Activated CD4-positive, alpha-beta T cell treated with anti-CD3 and anti-CD28 coated beads, Interleukin-2, amount 10 ng/mL, durations not matched to agents 7 days and 5 days (primary cell): ENCODE data around the gene ROPN1B. TPM values are rescaled to one million over a fixed set of nuclear protein-coding genes. Genes with fewer than 3 reads are reported as not detected.
"Not testable (repeated sequence)": the region's sequence is repeated elsewhere in the genome, so short reads cannot be mapped to it uniquely, and the experiment has no call there.

ENCODE experiments used
- CTCF ChIA-PET: fragments of 350-600 bp; sonication (Branson Sonifier 250); formaldehyde crosslinking; loops from one replicate; lab custom pipeline; 2021; ENCODE audit warnings: antibody characterized with exemption; lab: Charles Lee
- POLR2A ChIA-PET: fragments of 350-600 bp; sonication (Branson Sonifier 250); formaldehyde crosslinking; loops from one replicate; lab custom pipeline; 2021; ENCODE audit warnings: antibody characterized with exemption; lab: Charles Lee
- DNase-seq: peaks from one replicate; pipeline ENCODE4 v3.0.0-alpha.2; 2020
- H3K27ac Mint-ChIP-seq: one replicate; pipeline ENCODE4 v1.8.0; 2021; ENCODE audit warnings: mild to moderate bottlenecking, moderate library complexity, mixed read lengths
- H3K27me3 Mint-ChIP-seq: one replicate; pipeline ENCODE4 v1.8.0; 2021; ENCODE audit warnings: mixed read lengths
- H3K36me3 Mint-ChIP-seq: one replicate; pipeline ENCODE4 v1.8.0; 2021; ENCODE audit warnings: low read depth, mixed read lengths
- H3K4me1 Mint-ChIP-seq: one replicate; pipeline ENCODE4 v1.8.0; 2021; ENCODE audit warnings: mixed read lengths
- H3K4me3 Mint-ChIP-seq: one replicate; pipeline ENCODE4 v1.8.0; 2021; ENCODE audit warnings: mild to moderate bottlenecking, moderate library complexity, mixed read lengths
- H3K9me3 Mint-ChIP-seq: one replicate; pipeline ENCODE4 v1.8.0; 2021; ENCODE audit warnings: mixed read lengths
- total RNA-seq, 2 experiments: library from RNA; stranded (reverse); gene quantifications; one replicate each; pipeline ENCODE4 v1.2.3, GENCODE V29; 2021

Gene ROPN1B
- total RNA-seq, result not detected

DNA sequence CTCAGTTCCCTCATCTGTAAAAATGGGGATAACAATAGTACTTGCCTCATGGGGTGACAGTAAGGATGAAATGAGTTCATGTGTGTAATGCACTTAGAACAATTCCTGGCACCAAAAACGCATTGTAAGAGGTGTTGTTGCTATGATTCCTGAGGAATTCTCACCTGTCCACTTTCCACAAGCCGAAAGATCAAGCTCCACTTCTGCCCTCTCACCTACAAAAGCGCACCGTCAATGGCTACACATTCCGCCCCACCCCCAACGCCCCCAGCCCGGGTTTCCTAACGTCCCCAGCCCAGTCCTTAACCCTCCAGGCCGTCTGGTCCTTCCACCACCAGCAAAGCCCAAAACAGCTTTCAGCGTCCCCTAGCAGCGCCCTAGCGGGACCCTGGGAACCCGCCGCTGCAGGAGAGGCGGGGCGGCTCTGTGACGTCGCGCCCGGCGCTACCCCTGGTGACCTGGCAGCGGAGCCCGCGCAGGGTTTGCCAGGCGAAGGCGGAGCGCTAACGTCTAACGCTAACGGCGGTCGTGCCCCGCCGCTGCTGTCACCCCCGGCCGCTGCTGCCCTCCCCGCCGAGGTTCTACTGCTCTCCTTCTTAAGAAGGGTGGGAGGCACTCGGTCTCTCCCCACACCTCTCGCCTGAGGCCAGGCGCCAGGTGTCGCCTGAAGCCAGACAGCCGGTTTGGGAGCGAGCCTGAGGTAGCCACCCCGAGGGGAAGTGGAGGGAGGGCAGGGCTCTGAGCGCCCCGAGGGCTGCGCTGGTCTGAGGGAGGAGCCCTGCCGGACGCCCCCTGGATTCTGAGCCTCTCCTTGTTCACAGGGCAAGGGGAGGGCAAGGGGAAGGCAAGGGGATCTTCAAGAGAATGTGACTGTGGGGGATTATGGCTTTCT lies at the start of gene ROPN1B:
ROPN1B (plus strand) TSS at position 478 of the 892 bp plus-strand sequence. CDS start 2,877 bp downstream, outside the sequence.
- Mint-ChIP-seq H3K27me3 (peaks cover 28% of the 10 kb centered on the region), H3K4me3 (peak within 1 kb of the TSS; percentile 54)
- H3K36me3 Mint-ChIP-seq, POLR2A ChIA-PET, H3K9me3 Mint-ChIP-seq, DNase-seq, H3K27ac Mint-ChIP-seq, CTCF ChIA-PET, H3K4me1 Mint-ChIP-seq: not testable (repeated sequence)

DNA sequence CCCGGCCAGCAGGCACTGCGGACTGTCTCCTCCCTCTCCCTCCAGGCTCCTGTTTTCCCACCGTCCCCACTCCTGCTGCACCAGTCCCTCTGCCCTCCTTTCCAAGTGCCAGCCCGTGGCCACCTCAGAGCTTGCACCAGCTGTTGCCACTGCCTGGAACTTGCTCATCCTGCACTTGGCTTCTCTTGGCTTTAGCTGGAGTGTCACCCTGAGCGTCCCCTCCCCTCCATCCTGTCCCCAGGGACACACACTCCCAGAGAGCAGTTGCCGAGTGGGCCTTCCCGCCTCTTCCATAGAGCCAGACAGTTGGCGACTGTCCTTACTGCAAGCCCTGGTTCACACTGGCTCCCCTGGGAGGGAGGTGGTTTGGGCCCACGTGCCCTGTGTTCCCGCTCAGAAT lies 48.8 kb upstream of the ROPN1B start:
- peaks cover 15% of the 10 kb centered on the region for H3K4me1 Mint-ChIP-seq
- POLR2A ChIA-PET, H3K27me3 Mint-ChIP-seq, H3K4me3 Mint-ChIP-seq, H3K9me3 Mint-ChIP-seq, CTCF ChIA-PET, DNase-seq, H3K27ac Mint-ChIP-seq, H3K36me3 Mint-ChIP-seq: not testable (repeated sequence)

DNA sequence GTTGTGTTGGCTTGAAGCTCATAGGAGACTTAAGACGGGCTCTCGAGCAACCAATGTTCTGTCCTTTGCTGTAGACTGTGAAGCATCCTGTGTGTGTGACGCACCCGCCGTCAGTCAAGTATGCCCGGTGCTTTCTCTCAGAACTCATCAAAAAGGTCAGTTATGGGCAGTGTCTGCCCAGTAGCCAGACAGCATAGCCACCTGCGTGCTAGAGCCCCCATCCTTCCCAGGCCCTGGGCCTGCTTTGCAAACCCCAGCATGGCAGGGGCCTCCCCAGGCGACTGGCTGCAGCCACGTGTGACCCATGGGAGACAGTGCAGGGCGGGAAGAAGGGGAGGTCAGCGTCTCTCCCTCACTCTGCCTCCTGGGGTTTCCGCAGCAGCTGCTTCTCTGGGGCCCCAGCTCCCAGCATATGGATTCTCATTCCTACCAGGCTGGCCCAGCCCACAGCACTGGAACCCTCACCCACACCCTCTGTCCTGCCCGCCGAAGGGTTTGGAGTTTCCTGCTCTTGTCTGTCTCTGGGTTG lies 48.2 kb upstream of the ROPN1B start:
- H3K27ac Mint-ChIP-seq, H3K9me3 Mint-ChIP-seq, H3K27me3 Mint-ChIP-seq, DNase-seq, POLR2A ChIA-PET, H3K4me3 Mint-ChIP-seq, CTCF ChIA-PET, H3K36me3 Mint-ChIP-seq: not testable (repeated sequence)
- peaks cover 14% of the 10 kb centered on the region for H3K4me1 Mint-ChIP-seq

DNA sequence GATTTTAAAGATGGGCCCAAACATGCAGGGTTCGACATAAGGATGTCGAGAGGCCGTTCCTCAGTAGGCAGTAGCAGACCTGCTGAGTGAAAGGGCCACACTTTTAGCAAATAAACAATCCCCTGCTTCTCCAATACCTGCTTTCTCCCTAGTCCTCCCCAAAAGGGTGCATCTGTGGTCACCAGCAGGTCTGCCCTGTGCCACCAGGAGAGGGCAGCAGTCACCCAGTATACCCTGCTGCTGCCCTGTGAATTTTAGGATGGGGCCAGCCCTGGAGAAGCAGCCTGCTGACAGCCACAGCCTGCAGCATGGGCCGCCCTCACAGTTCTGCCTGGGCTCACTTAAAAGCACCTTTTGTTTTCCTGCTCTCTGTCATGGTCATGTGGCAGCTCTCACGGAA lies 47.3 kb upstream of the ROPN1B start:
- H3K36me3 Mint-ChIP-seq, CTCF ChIA-PET, H3K27me3 Mint-ChIP-seq, H3K4me3 Mint-ChIP-seq, H3K27ac Mint-ChIP-seq, H3K9me3 Mint-ChIP-seq, POLR2A ChIA-PET: not testable (repeated sequence)
- H3K4me1 Mint-ChIP-seq, result peaks cover 14% of the 10 kb centered on the region
- peak; percentile 59 for DNase-seq

DNA sequence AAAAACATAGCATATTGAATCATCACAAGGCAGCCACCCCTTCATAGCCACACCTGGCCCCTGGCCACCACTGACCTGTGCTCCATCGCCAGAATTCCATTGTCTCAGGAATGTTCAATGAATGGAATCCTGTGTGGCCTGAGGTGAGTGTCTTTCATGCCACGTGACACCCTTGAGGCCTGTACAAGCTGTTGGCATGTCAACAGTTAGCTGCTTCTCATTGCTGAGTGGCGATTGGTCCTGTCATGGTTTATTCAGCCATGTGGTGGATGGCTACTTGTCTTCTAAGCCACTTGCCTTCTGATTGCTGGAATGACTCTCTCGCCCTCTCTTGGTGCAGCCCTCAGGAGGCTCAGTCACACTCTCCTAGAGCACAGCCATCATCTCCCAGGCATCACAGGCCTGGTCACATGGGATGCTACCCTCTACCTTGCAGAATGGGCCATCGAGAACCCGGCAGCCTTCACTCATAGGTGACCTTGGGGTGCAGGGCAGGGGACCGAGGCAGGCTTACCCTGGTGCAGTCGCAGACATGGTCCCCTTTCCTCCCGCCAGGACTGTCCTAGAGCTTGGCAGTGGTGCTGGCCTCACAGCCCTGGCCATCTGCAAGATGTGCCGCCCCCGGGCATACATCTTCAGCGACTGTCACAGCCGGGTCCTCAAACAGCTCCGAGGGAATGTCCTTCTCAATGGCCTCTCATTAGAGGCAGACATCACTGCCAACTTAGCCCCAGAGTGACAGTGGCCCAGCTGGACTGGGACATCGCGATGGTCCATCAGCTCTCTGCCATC lies 45.5 kb upstream of the ROPN1B start:
- H3K4me1 Mint-ChIP-seq, H3K9me3 Mint-ChIP-seq, H3K27me3 Mint-ChIP-seq, H3K27ac Mint-ChIP-seq, POLR2A ChIA-PET, H3K4me3 Mint-ChIP-seq, CTCF ChIA-PET, DNase-seq, H3K36me3 Mint-ChIP-seq: not testable (repeated sequence)

DNA sequence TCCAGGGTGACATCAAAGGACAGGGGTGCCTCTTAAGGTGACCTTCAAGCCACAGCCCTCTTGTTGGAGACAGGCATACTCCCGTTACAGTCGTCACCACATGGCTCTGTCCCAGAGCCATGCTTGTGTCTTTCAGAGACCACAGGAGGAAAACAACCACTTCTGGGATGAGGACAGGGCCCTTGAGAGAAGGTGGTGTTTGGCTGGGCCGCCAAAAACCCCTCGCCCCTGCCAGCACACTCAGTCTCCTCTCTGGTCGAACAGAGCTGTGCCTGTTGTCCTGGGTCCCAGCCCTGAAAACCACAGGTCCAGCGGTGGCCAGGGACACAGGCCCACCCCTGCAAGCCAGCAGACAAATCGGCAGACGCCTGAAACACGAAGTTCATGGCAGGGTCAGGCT lies 44.7 kb upstream of the ROPN1B start:
- H3K27me3 Mint-ChIP-seq, H3K27ac Mint-ChIP-seq, DNase-seq, H3K9me3 Mint-ChIP-seq, H3K36me3 Mint-ChIP-seq, CTCF ChIA-PET, H3K4me1 Mint-ChIP-seq, POLR2A ChIA-PET, H3K4me3 Mint-ChIP-seq: not testable (repeated sequence)

DNA sequence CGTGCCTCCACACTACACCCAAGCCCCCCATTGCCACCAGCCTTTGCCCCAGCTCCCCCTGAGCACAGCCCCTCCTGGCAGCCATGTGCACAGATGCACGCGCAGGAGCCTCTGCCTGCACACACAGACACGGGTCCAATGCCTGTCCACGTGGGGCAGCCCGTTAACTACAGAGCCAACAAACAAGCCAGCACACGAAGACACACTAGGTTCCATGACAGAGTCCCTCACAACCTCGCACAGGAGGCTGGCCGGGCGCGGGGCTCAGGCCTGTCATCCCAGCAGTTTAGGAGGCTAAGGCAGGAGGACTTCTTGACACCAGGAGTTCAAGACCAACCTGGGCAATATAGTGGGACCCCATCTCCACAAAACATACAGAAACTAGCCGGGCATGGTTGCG lies 43.3 kb upstream of the ROPN1B start:
- H3K4me3 Mint-ChIP-seq, CTCF ChIA-PET, H3K27ac Mint-ChIP-seq, H3K36me3 Mint-ChIP-seq, POLR2A ChIA-PET, H3K27me3 Mint-ChIP-seq, H3K9me3 Mint-ChIP-seq, H3K4me1 Mint-ChIP-seq, DNase-seq: not testable (repeated sequence)

DNA sequence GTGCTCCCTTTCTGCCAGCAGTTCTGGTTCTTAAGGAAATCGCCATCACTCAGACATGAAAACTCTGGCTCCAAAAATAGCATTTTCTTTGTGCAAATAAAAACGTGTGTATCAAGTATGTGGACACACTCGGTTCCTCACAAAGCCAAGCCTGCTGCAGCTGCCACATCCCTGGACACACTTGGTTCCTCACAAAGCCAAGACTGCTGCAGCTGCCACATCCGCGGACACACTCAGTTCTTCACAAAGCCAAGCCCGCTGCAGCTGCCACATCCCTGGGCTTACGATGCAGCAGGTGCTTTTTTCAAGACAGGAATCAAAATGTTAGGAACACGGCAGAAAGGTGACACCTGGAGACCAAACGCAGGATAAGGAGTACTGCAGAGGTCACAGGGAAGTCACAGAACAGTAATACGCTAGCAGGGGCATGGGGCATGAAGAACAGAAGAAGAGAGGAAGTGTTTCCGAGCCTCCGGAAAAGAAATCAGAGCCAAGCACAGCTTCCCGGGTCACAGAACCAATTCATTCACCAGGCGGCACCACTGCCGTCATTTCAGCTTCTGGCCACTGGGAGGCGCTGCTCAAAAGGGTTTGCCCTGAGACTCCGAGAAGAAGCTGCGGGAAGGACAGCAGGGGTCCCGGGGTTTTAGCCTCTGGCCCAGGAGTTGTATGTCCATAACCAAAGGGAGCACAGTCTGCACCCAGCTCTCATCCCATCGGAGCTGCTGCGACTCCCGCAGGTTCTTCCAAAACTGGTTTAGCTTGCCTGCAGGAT lies 40.0 kb upstream of the ROPN1B start:
- H3K9me3 Mint-ChIP-seq, CTCF ChIA-PET, H3K27me3 Mint-ChIP-seq, H3K36me3 Mint-ChIP-seq, H3K4me1 Mint-ChIP-seq, H3K27ac Mint-ChIP-seq, H3K4me3 Mint-ChIP-seq, POLR2A ChIA-PET: not testable (repeated sequence)
- peak; percentile 69 for DNase-seq

DNA sequence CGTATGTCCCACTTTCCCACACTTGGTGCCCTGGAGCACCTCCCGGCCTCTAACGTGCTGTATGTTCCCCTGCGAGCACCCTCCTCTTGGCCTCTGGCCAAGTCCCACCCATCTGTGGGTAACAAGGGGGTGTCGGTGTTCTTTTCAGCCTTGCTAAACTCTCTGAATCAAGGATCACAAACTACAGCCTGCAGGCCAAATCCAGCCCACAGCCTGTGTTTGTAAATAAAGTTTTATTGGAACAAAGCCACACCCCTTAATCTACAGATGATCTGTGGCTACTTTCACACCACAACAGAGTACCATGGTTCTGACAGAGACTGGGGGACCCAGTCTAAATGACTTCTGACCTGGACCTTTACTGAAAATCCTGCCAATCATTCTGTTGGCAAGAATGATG lies 39.2 kb upstream of the ROPN1B start:
- H3K27ac Mint-ChIP-seq, H3K4me1 Mint-ChIP-seq, H3K4me3 Mint-ChIP-seq, DNase-seq, POLR2A ChIA-PET, H3K36me3 Mint-ChIP-seq, CTCF ChIA-PET, H3K27me3 Mint-ChIP-seq, H3K9me3 Mint-ChIP-seq: not testable (repeated sequence)

DNA sequence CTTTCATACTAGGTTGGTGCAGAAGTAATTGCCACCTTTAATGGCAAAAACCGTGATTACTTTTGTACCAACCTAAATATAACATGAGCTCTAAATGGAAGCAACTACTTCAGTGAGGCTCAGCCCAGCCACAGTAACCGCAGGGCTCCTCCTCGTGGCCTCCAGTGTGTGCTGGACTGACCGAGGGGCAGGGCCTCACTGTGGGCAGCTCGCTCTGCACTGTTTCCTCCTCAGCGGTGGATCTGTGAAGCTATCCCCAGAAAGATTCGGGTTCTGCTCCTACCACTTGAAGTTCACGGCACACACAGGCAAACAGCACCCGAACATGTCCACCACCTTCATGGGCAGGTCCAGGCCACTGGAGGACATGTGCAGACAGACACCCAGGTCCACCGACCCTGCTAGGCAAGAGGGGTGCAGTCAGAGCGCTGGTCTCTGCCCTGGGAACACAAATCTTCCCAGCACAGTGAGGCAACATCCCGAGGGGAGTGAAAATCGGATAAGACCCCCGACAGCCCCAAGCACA lies 37.6 kb upstream of the ROPN1B start:
- H3K27ac Mint-ChIP-seq, POLR2A ChIA-PET, H3K9me3 Mint-ChIP-seq, H3K4me1 Mint-ChIP-seq, H3K4me3 Mint-ChIP-seq, H3K36me3 Mint-ChIP-seq, DNase-seq, H3K27me3 Mint-ChIP-seq, CTCF ChIA-PET: not testable (repeated sequence)

DNA sequence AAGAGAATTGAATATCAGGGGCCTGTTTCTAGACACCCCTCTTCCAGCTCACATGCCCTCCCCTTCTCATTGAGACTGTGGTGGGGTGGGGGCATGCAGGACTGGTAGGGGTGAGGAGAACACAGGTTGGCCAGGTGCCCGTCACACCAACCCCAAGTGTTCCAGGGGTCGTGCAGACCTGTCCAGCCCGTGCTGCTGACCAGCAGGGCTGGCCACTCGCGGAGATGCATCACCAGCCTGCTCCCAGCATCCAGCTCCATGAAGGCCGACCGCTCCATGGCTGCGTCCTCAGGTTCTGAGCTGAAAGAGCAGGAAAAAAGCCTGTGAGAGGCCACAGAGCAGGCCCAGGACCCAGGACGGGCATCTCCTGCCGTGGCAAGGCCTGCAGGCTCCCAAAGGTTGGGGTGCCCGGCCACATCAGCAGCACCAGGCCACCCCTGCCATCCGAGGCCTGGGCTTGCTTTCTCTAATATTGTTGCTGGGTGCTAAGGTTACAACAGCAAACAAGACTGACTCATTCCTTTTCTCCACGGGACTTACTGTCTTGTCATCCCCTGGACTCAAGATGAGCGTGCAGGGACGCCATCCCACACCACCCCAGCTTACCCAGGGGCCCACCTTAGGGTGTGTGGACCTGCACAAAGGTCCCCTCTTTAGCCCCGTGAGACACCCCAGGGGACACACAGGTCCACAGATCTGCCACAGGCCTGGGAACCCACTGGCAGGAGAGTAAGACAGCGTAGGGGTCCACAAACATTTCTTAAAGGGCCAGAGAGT lies 35.4 kb upstream of the ROPN1B start:
- H3K4me1 Mint-ChIP-seq, H3K36me3 Mint-ChIP-seq, H3K9me3 Mint-ChIP-seq, H3K27me3 Mint-ChIP-seq, POLR2A ChIA-PET, H3K27ac Mint-ChIP-seq, H3K4me3 Mint-ChIP-seq, DNase-seq: not testable (repeated sequence)
- CTCF ChIA-PET, result interaction anchor here (1.2 kb wide), 1 partner anchor 455 kb away, joined by 3 read pairs; no protein-coding TSS in a partner anchor

DNA sequence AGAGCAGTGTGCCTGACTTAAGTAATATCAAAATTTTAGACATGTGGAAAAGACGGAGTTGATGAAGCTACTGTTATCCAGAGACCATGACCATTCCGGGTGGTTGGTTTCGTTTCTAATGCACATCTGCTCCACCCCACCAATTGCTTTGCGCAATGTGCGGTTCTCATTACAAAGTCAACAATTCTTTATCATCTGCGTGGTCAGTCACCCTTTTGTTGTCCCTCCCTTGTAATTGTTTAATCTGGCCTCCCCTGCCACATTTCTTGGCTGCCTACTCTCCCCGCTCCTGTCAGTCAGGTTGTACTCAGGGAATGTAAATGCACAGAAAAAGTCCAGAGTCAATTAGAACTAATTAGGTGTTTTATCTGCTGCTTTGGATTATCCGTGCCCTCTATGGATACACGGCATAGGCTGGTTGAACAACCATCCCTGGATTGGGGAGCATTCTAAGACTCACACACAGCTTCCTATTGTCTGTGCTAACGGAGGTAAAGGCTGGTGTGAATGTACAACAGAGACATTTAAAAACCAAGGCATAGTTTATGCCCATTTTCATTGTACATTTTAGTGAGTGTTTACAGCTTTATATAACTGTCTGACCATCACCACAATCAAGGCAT lies 33.6 kb upstream of the ROPN1B start:
- H3K27ac Mint-ChIP-seq, H3K4me1 Mint-ChIP-seq, DNase-seq, H3K4me3 Mint-ChIP-seq, POLR2A ChIA-PET, H3K27me3 Mint-ChIP-seq, H3K36me3 Mint-ChIP-seq, H3K9me3 Mint-ChIP-seq: not testable (repeated sequence)
- CTCF ChIA-PET, result interaction anchor here (0.7 kb wide), 1 partner anchor 73 kb away, joined by 3 read pairs; no protein-coding TSS in a partner anchor
